Lower leg skin (tissue), 3 donors: ENCODE measurements around the gene WDFY2.

Source experiments
- POLR2A ChIP-seq, 2 donors: fragments of 450-650 bp; IDR thresholded peaks; one replicate each; pipeline ENCODE4 v1.6.1; 2016 to 2017; ENCODE audit warnings: antibody characterized with exemption in 2 of 2, mild to moderate bottlenecking in 1 of 2, moderate library complexity in 1 of 2
- TF ChIP-seq, protein P1 (sequence below), 3 donors: fragments of 450-650 bp; IDR thresholded peaks; one replicate each; pipeline ENCODE4 v1.5.1; 2016; ENCODE audit warnings: antibody characterized with exemption in 3 of 3, mild to moderate bottlenecking in 3 of 3, moderate library complexity in 2 of 3

DNA sequence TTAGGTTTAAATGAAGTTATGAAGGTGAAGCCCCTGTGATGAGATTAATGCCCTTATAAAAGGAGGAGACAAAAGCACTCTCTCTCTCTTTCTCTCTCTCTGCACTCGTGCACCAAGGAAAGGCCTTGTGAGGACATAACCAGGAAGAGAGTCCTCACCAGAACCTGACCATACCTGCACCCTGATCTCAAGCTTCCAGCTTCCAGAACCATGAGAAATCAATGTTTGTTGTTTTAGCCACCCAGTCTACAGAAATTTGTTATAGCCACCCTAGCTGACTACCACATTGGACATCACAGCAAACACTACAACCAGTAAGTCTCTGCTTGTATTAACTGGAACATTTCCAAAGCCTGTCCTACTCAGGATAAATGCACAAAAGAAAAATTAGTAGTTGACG is 34.7 kb upstream of the WDFY2 start:
- TF ChIP-seq, protein P1, sequence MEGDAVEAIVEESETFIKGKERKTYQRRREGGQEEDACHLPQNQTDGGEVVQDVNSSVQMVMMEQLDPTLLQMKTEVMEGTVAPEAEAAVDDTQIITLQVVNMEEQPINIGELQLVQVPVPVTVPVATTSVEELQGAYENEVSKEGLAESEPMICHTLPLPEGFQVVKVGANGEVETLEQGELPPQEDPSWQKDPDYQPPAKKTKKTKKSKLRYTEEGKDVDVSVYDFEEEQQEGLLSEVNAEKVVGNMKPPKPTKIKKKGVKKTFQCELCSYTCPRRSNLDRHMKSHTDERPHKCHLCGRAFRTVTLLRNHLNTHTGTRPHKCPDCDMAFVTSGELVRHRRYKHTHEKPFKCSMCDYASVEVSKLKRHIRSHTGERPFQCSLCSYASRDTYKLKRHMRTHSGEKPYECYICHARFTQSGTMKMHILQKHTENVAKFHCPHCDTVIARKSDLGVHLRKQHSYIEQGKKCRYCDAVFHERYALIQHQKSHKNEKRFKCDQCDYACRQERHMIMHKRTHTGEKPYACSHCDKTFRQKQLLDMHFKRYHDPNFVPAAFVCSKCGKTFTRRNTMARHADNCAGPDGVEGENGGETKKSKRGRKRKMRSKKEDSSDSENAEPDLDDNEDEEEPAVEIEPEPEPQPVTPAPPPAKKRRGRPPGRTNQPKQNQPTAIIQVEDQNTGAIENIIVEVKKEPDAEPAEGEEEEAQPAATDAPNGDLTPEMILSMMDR (IDR thresholded peaks at IDR 0.05): no peak
- TF ChIP-seq POLR2A (IDR thresholded peaks at IDR 0.05): no peak
